NCI-H748 treated with DMSO at 0.1 percent for 48 hours (cell line): ENCODE data around the gene PEDS1.
A peak's percentile ranks its signal among the peaks of the same experiment; 100 is the strongest.
"Not testable (repeated sequence)": the region's sequence is repeated elsewhere in the genome, so short reads cannot be mapped to it uniquely, and the experiment has no call there.

ENCODE experiments used
- DNase-seq: peaks from one replicate; lab custom pipeline; 2025; lab: John Stamatoyannopoulos, UW

The PEDS1 gene

DNA sequence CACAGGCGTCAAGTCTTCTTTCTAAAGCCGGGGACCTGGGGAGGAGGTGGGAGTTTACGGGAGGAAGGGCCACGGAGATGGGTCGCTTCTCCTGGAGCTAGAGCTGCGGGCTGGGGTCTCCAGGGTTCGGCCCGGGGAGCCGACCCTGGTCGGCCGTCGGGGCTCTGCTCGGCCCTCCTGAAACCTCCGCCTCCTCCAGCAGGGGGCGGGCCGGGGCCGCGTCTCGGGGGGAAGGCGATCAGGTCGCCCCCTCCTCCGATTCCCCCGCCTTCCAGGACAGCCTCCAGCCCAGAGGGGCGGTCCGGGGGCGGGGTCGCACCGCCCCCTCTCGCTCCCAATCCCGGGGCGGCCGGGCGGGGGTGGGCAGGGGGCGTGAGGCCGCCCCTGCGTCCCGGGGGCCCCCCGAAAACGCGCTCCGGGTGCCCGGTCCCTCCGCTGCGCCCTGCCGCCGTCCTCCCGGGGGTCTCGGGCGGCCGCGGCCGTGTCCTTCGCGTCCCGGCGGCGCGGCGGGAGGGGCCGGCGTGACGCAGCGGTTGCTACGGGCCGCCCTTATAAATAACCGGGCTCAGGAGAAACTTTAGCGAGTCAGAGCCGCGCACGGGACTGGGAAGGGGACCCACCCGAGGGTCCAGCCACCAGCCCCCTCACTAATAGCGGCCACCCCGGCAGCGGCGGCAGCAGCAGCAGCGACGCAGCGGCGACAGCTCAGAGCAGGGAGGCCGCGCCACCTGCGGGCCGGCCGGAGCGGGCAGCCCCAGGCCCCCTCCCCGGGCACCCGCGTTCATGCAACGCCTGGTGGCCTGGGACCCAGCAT is 36.9 kb upstream of the PEDS1 start, which contains the start of gene CEBPB:
Gene CEBPB (plus strand): TSS at position 580 of the 814 bp plus-strand sequence. CDS start 204 bp downstream, at position 784.
- DNase-seq, result peak; percentile 47

DNA sequence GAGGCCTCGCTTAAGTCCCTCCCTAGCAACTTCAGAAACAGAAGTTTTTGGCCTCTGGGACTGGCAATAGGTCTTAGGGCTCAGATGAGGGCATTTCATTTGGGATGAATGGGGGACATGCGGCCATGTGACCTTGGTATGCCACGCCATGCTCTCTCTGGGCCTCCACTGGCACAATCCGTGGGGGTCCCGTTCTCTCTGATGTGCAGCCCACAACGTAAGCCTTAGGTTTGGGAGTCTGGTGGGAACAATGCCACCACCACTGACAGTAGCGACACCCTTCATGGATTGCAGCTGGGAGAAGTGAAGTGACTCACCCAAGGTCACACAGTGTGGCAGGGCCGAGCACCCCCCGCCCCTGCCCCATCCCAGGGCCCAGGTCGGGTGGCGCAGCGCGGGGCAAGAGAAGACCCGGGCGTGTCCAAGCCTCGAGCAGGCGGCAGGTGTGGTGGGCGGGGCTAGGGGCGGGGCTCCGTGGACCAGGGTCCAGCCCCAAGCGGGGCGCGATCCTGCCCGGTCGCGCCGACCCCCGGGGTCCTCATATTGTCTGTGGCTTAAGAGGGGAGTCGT is 36.2 kb upstream of the PEDS1 start:
- no peak for DNase-seq

DNA sequence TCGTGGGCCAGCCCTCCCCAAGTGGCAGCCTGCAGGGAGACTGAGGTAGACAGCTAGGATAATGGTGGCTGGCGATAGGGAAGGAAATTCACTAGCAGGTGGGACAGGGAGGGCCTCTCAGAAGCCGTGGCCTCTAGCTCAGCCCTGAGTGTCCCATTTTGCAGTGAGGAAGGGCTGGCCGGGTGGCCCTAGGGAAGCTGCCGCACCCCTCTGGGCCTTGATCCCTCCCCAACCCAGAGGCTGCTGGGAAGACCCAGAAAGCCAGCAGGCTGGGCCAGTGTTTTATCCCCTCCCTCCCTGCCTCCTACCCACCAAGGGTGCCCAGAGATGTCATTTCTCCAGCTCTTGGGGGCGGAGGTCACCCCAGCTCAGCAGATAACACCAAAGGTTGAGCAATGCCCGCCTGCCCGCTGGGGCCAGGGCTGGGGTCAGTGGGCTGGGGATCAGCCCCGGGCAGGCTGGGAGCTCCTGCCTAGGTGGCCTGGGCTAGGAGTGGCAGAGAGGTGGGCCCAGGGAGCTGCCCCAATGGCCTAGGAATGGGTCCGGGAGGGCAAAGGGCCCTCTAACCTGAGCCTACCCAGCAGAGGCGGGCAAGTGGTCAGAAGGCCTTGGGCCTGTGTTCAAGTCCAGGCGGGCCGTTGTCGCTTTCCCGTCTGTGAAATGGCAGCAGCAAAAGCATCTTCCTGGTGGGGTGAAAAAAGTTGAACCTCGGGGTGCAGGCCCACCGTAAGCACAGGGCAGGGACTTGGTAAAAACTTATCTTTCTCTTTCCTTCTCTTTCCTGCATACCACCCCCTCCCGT is 35.6 kb upstream of the PEDS1 start:
- no peak for DNase-seq

DNA sequence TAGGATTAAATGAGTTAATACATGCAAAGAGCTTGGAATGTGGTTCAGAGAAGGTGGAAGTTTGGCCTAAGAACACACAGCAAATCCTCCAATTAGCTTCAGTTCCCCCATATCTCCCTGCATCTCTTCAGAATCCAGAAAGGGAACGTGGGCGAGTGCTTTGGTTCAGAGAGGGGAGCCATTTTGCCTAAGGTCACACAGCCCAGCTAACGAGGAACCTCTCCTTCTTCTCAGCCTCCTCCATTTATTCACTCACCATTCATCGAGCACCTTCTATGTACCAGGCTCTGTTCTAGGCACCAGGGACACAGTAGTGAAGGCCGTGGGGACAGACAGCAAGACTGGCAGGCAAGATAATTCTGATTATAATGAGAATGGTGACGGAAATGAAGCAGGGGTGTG is 34.8 kb upstream of the PEDS1 start:
- no peak for DNase-seq

DNA sequence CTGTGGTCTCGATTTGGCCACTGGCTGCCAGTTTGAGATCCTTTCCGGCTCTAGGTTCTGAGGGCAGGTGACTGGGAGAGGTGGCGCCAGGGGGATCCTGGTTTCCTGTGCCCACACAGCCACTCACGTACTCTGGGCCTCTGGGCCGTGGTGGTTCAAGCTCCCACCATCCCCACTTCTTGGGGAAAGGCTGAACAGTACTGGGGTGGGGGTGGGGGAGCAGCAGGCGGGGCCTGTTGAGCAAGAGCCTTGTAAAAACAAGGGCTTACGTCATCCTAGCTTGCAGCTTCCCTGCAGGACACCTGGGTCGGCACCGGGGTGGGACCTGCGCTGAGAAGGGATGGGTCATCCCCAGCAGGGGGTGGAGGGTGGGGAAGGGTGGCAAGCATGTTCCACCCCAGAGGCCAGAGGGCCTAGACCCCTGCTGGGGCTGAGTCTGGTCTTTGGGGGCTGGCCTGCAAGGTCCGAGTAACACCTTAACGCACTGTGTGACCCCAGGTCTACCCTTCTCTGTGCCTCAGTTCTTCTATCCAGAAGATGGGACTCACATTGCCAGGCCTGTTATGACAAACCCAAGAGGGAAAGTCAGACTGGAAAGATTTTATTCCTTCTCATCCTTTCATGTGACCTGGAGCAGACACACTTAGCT is 34.0 kb upstream of the PEDS1 start:
- no peak for DNase-seq

DNA sequence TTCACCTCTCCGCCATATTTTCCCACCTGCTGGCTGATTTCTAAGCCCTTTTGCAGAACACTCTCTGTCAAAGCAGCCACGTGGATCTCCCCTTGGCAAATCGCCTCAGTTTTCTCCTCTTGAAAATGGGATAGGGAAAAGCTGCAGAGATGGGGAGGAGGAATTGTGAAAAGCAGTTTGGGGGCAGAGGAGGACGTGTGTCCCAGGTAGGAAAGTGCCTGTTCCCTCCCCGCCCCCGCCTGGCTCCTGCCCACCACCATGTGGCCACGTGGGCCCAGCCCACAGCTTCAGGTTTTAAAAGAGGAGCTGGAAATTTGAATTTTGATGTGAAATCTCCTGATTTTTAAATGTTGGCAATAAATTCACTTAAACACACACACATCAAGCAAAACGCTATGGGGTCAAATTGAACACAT is 33.5 kb upstream of the PEDS1 start:
- DNase-seq, result no peak

DNA sequence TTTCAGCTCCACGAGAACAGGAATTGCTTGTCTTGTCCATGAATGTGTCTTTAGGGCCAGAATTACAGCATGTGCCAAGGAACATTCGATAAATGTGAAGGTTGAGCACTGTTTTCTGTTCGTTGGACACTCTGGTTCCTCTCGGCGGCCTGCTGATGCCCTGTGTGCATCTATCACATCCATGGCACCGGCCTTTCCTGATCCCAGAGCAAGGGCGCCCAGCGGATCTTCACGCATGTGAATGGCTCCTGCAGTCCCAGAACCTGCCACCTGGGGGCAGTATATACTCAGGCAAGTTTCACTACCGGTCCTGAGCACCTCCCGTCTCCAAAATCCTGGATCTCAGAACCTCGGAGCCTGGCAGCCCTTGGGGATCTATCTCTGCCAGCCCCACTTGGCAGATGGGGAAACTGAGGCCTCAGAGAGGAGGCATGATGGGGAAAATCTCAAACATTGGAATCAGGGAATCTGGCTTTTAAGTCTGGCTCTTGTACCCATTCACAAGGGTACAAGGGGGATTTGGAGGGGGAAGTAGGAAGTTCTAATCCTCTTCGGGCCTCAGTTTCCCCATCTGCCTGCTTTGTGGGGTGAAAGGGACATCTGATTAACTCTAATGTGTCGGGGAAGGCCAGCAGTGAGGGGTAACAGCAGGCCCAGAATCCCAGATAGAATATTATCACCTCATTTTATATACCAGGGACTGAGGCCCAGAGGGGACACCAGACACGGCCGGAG is 32.8 kb upstream of the PEDS1 start:
- DNase-seq, result peak; percentile 52

DNA sequence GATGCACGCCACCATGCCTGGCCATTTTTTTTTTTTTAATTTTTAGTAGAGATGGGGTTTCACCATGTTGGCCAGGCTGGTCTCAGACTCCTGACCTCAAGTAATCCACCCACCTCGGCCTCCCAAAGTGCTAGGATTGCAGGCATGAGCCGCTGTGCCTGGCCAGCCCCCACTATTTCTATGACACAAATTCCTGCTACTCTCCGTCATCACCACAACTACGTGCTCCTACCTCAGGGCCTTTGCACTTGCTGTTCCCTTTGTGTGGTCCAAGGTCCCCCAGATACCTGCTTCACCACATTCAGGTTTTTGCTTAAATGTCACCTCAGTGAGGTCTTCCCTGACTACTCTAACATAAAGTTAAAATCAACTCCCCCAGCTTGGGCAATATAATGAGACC is 31.9 kb upstream of the PEDS1 start:
- DNase-seq, result no peak

DNA sequence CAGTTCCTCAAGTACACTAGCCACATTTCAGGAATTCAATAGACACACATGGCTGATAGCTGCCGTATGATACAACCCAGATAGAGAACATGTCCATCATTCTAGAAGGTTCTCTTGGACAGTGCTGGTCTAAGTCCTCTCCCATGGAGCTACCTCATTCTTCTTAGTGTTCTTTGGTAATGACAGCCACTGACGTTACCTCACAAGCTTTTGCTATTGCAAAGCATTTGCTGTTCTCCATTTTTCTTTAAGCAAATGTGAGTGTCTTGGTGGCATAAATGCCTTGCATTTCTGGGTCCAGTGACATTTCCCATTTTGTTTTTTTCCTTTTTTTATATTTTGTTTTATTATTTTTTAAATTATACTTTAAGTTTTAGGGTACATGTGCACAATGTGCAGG is 28.8 kb upstream of the PEDS1 start:
- no peak for DNase-seq

DNA sequence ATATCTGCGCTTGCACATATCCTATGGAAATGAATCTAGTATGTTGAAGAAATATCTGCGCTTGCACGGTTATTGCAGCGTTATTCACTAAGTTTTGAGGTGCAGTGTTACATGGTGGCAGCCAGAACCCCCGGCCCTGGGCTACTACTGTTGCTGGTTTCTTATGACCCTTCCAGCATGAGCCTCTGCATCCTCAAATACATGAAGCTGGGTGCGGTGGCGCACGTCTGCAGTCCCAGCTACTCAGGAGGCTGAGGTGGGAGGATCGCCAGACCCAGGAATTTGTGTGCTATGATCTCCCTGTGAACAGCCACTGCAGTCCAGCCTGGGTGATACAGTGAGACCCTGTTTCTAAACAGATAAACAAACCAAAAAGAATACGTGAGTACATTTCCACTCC is 27.8 kb upstream of the PEDS1 start:
- no peak for DNase-seq

DNA sequence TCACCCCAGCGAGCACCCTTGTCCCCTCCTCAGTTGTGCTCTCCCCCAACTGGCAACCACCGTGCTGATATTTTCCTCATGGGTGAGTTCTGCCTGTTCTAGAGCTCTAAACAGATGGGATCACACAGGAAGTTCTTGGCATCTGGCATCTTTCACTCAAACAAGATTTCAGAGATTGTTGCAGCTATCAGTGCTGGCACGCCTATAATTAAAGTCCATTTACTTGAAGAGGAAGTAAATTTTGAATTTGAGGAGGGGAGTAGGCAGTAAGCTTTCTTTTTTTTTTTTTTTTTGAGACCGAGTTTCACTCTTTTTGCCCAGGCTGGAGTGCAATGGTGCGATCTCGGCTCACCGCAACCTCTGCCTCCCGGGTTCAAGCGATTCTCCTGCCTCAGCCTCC is 25.1 kb upstream of the PEDS1 start:
- not testable (repeated sequence) for DNase-seq

DNA sequence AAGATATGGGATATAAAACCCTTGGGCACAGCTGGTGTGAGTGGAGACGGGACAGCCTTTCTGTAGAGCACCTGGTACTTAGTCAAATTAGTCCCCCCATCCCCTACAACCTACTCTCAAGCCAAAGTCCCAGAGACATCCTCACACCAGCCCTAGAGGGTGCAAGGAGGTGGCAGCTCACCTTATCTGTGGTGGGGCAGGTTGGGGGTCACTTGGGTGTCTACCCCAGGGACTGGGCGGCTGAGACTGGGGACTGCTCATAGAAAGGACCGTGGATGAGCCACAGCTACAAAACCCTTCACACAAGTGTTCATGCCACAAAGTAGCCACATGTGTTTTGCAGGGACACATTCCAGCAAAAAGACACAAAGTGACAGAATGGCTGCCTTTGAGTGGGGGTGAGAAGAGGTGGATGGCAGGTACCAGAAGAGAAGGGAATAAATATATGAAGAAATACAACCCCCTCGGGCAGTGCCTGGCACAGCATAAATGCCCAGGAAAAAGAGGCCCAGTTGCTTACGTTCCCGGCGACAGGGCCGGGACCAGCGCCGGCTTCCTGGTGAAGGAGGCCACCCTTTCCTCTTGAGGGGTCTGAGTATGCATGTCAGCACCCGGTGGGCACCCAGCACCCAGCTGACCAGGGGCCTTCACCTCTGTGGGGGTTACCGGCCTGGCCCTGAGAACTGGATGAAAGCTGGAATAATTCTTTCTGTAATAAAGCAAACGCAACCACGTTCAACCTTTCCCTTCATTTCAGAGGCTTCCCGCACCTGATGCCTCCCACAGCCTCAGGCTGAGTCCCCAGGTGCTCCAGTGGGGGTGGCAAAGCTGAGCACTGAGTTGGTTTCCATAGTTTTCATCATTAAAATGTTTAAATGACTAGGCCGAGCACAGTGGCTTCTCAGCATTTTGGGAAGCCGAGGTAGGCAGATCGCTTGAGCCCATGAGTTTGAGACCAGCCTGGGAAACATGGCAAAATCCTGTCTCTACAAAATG is 22.7 kb upstream of the PEDS1 start:
- DNase-seq, result no peak

DNA sequence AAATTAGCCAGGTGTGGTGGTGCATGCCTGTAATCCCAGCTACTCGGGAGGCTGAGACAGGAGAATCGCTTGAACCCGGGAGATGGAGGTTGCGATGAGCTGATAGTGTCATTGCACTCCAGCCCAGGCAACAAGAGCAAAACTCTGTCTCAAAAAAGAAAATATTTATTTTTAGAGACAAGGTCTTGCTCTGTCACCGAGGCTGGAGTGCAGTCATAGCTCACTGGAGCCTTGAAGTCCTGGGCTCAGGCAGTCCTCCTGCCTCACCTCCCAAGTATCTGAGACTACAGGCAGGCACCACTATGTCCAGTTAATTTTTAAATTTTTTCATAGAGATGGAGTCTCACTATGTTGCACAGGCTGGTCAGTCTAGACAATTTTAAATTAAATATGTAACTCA is 20.9 kb upstream of the PEDS1 start:
- no peak for DNase-seq

DNA sequence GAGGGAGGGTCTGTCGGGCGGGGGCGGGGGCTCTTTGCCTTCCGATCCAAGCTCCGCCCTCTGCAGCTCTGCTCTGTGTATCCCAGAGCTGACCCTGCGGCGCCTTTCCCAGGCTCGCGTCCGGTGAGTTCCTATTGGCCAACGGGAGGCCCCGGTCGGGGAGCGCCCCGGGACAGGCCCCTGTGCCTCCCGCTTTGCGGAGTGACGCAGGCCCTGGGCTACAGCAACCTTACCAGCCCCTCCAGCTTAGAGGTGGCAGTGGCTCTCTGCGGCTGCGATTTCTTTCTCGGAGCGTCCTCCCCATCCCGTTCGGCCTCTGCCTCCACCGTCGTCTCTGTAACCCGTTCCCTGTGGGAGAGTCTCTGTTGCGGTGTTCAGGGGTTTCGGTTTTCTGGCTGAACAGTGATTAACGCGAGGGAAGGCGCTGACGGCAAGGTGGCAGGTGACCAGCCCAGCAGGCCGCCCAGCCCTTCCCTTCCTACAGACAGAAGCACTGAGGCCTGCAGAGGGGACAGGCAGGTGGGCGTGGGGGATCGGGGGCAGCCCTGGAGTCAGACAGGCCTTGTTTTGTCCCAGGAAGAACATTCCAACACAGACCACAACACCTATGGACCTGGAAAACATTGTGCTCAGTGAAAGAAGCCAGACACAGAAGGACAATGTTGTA is 19.0 kb upstream of the PEDS1 start:
- DNase-seq, result no peak

DNA sequence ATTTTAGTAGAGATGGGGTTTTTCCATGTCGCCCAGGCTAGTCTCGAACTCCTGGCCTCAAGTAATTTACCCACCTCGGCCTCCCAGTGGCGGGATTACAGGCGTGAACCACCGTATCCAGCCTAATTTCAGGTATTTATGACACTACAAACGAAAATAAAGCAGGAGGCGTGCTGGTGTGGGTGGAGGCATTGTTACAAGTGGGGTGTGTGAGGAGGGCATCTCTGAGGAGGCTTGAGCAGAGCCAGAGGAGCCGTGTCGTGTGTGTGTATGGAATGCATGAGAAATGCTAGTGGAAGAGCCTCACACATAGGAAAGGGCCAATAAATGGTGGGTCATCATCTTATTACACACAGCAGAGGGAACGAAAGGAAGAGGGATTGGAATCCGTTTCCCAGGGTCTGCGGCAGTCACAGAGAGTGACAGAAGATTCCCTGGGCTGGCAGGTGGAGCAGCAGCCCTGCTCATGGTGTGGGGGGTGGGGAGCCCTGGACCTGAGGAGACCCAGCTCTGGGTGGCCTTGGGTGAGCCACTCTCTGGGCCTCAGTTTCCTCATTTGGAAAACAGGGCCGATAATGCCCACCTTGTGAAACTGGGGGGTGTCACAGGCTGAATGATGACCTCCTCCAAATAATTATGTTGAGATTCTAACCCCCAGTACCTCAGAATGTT is 17.2 kb upstream of the PEDS1 start:
- DNase-seq, result no peak

DNA sequence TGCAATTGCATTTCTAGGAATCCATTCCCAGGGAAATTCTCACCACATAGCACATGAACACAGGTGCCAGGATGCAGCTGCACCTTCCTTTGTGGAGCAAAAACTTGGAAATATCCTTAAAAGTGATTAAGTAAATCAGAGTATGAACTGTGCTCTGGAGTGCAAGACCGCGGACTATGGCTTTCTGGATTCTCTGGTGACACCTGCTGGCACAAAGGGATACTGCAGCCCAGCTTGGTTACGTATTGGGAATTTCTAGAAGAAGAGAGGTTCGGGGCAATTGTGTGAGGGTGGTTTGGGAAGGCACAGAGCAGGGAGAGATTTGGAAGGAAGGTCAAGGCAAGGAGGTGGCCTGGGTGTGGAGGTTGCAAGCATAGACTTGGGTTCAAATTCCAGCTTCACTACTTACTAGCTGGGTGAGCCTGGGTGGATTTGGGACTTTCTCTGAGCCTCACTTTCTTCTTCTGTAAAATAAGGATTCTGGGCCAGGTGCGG is 15.9 kb upstream of the PEDS1 start:
- DNase-seq, result peak; percentile 38

DNA sequence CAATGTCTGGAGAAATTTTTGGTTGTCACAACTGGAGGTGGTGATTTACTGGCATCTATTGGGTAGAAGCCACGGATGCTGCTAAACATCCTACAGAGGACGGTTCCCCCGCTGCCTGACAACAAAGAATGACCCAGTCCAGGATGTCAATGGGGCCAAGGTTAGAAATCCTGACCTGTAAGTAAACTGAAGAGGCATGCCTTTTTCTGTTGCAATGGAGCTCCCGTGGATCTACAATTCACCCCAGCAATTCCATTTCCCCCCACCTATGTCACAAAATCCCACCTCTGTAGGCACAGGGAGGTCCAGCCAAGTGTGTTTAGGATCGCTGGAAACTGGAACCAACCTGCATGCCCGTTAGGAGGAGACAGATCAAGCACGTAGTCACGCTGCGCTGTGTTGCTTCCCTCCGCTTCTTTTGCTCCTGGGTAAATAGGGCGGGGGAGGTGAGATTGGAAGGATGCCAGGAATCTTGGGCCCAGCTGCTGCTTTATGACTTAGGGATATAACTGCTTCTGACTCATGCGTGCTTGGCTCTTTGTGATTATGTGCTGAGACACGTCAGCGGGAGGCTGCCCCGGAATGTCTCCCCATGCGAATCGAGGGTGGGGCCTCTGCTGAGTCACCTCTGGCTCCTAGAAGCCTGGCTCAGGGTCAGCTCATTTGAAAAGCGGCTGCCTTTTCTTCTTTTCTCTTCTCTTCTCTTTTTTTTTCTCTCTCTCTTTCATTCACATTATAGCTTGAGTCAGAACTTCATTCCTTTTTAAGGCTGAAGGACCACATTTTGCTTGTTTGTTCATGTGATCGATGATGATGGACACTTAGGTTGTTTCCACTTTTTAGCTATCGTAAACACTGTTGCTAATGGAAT is 12.4 kb upstream of the PEDS1 start:
- peak; percentile 95 for DNase-seq
